BJ (cell line): ENCODE data around the gene RFX2. TPM values are rescaled to one million over a fixed set of nuclear protein-coding genes. Genes with fewer than 3 reads are reported as not detected.

Experiments
- CTCF ChIA-PET: fragments of 350-600 bp; formaldehyde crosslinking; extraction: SDS; loops from one replicate; lab custom pipeline; 2021; ENCODE audit warnings: antibody characterized with exemption, inconsistent platforms; lab: Yijun Ruan, JAX
- POLR2A ChIA-PET: fragments of 300-600 bp; sonication (Branson Sonifier 250); formaldehyde crosslinking; extraction: SDS; loops from one replicate; lab custom pipeline; 2021; ENCODE audit warnings: antibody characterized with exemption; lab: Charles Lee
- DNase-seq: peaks from one replicate; pipeline ENCODE4 v3.0.0-alpha.2; 2011; ENCODE audit warnings: low read depth
- H3K27me3 ChIP-seq: 2 replicates; pipeline ENCODE4 v1.6.0; 2011; ENCODE audit warnings: low read length; ENCODE audit not compliant: control insufficient read depth, insufficient read depth
- H3K36me3 ChIP-seq: 2 replicates; pipeline ENCODE4 v1.5.1; 2011; ENCODE audit warnings: low read length; ENCODE audit not compliant: control insufficient read depth, insufficient read depth
- H3K4me3 ChIP-seq: 2 replicates; pipeline ENCODE4 v1.5.1; 2011; ENCODE audit warnings: low read depth, mild to moderate bottlenecking, control low read depth, low read length
- polyA plus RNA-seq: library from polyadenylated mRNA; depleted of rRNA; stranded (reverse); fragments of >200 nt; gene quantifications from 2 replicates; pipeline ENCODE4 v1.2.3, GENCODE V29; 2011
- TF ChIP-seq, protein P1 (sequence below): IDR thresholded peaks from 2 replicates; pipeline ENCODE4 v1.5.1; 2011; ENCODE audit warnings: low read depth, mild to moderate bottlenecking, control low read depth, inconsistent platforms, low read length, moderate library complexity; ENCODE audit not compliant: insufficient read depth

The RFX2 gene
- polyA plus RNA-seq, 1 experiment, result 5.7 TPM

GRCh38 chr19:6070720-6071485, 39.4 kb downstream of the RFX2 start:
- TF ChIP-seq, protein P1, sequence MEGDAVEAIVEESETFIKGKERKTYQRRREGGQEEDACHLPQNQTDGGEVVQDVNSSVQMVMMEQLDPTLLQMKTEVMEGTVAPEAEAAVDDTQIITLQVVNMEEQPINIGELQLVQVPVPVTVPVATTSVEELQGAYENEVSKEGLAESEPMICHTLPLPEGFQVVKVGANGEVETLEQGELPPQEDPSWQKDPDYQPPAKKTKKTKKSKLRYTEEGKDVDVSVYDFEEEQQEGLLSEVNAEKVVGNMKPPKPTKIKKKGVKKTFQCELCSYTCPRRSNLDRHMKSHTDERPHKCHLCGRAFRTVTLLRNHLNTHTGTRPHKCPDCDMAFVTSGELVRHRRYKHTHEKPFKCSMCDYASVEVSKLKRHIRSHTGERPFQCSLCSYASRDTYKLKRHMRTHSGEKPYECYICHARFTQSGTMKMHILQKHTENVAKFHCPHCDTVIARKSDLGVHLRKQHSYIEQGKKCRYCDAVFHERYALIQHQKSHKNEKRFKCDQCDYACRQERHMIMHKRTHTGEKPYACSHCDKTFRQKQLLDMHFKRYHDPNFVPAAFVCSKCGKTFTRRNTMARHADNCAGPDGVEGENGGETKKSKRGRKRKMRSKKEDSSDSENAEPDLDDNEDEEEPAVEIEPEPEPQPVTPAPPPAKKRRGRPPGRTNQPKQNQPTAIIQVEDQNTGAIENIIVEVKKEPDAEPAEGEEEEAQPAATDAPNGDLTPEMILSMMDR, result no peak
- ChIA-PET POLR2A (interaction anchor here (1.1 kb wide), 1 partner anchor 17 kb away, joined by 5 read pairs; no protein-coding TSS in a partner anchor), CTCF (interaction anchor here (1.7 kb wide), 1 partner anchor 9 kb away, joined by 4 read pairs; no protein-coding TSS in a partner anchor)
- DNase-seq, result peak; percentile 89
- Histone ChIP-seq H3K27me3 (no peaks in the 10 kb centered on the region), H3K36me3 (no peaks in the 10 kb centered on the region), H3K4me3 (no peak overlapping the region)

GRCh38 chr19:6070207-6070681, 40.1 kb downstream of the RFX2 start:
- H3K4me3 ChIP-seq, result no peak overlapping the region
- DNase-seq, result no peak
- H3K36me3 ChIP-seq, result no peaks in the 10 kb centered on the region
- POLR2A ChIA-PET, result interaction anchor here (1.1 kb wide), 1 partner anchor 17 kb away, joined by 5 read pairs; no protein-coding TSS in a partner anchor
- TF ChIP-seq, protein P1, result no peak
- CTCF ChIA-PET, result interaction anchor here (1.3 to 1.7 kb wide), 2 partner anchors 8 to 22 kb away, joined by 4 read pairs; no protein-coding TSS in a partner anchor
- H3K27me3 ChIP-seq, result no peaks in the 10 kb centered on the region

DNA sequence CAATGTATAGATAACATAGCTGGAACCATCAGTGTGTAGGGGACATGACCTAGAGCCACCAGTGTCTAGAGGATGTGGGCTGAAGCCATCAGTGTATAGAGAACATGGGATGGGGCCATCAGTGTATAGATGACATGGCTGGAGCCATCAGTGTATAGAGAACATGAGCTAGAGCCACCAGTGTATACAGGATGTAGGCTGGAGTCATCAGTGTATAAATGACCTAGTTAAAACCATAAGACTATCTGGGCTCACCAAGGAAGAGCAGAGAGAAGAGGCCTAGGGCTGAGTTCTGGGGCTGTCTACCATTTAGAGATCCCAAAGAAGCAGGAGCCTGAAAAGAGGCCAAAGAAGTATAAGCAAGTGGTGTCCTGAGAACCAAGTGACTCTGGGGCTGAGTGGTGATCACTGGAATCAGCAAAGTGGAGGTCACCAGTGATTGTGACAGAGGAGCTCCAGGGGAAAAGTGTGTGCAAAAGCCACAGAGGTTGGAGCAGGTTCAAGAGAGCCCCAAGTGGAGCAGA, 41.0 kb downstream of the RFX2 start:
- Histone ChIP-seq H3K27me3 (no peaks in the 10 kb centered on the region), H3K4me3 (no peak overlapping the region), H3K36me3 (no peaks in the 10 kb centered on the region)
- DNase-seq, result no peak
- ChIA-PET CTCF (interaction anchor here (1.3 kb wide), 1 partner anchor 21 kb away, joined by 4 read pairs; no protein-coding TSS in a partner anchor), POLR2A (no interaction called here)
- TF ChIP-seq, protein P1, result no peak

DNA sequence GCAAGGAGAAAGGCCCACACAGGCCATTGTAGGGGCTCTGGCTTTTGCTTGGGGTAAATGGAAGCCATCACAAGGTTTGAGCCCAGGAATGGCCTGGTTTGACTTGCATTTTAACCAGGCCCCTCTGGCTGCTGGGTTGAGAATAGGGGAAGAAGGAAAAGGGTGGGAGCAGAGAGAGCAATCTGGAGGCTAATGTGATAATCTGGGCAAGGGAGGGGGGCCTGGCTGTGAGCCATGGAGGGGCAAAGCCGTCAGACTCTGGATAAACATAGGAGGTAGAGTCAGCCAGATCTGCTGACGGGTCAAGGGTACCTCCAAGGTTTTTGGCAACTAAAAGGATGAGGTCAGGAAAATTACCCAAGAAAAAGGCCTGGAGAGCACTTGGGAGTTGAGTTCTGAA, 41.6 kb downstream of the RFX2 start:
- no peak for DNase-seq

More for the DNA sequence above, 41.6 kb downstream of the RFX2 start:
- ChIA-PET CTCF (no interaction called here), POLR2A (no interaction called here)
- Histone ChIP-seq H3K36me3 (no peaks in the 10 kb centered on the region), H3K4me3 (no peak overlapping the region), H3K27me3 (no peaks in the 10 kb centered on the region)
- TF ChIP-seq, protein P1, result no peak
